DOHH2 (cell line): Measurements from ENCODE around the gene AHNAK.

ENCODE experiments used
- EZH2phosphoT487 ChIP-seq: fragments of 200-600 bp; sonication (generic); IDR thresholded peaks from 2 replicates; pipeline ENCODE4 v1.6.1; 2017; ENCODE audit warnings: borderline replicate concordance, mild to moderate bottlenecking, antibody characterized with exemption, low read length, moderate library complexity, mixed read lengths
- TF ChIP-seq, protein P1 (sequence below): fragments of 200-600 bp; sonication (generic); IDR thresholded peaks from one replicate; pipeline ENCODE4 v1.5.1; 2014; ENCODE audit warnings: antibody characterized with exemption, mild to moderate bottlenecking, low read depth, low read length; ENCODE audit not compliant: poor library complexity, severe bottlenecking

- TF ChIP-seq, protein P1, sequence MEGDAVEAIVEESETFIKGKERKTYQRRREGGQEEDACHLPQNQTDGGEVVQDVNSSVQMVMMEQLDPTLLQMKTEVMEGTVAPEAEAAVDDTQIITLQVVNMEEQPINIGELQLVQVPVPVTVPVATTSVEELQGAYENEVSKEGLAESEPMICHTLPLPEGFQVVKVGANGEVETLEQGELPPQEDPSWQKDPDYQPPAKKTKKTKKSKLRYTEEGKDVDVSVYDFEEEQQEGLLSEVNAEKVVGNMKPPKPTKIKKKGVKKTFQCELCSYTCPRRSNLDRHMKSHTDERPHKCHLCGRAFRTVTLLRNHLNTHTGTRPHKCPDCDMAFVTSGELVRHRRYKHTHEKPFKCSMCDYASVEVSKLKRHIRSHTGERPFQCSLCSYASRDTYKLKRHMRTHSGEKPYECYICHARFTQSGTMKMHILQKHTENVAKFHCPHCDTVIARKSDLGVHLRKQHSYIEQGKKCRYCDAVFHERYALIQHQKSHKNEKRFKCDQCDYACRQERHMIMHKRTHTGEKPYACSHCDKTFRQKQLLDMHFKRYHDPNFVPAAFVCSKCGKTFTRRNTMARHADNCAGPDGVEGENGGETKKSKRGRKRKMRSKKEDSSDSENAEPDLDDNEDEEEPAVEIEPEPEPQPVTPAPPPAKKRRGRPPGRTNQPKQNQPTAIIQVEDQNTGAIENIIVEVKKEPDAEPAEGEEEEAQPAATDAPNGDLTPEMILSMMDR = no peak
- TF ChIP-seq EZH2phosphoT487 = no peak
Observed at GRCh38 chr11:62390237-62390636, 156.4 kb downstream of the AHNAK start.
